ENCODE data around the gene TMEM201. TPM values are rescaled to one million over a fixed set of nuclear protein-coding genes. Genes with fewer than 3 reads are reported as not detected.

The TMEM201 gene
- total and polyA plus RNA-seq, 2 donors from 2014 or later: 9.1 to 13.2 TPM

DNA sequence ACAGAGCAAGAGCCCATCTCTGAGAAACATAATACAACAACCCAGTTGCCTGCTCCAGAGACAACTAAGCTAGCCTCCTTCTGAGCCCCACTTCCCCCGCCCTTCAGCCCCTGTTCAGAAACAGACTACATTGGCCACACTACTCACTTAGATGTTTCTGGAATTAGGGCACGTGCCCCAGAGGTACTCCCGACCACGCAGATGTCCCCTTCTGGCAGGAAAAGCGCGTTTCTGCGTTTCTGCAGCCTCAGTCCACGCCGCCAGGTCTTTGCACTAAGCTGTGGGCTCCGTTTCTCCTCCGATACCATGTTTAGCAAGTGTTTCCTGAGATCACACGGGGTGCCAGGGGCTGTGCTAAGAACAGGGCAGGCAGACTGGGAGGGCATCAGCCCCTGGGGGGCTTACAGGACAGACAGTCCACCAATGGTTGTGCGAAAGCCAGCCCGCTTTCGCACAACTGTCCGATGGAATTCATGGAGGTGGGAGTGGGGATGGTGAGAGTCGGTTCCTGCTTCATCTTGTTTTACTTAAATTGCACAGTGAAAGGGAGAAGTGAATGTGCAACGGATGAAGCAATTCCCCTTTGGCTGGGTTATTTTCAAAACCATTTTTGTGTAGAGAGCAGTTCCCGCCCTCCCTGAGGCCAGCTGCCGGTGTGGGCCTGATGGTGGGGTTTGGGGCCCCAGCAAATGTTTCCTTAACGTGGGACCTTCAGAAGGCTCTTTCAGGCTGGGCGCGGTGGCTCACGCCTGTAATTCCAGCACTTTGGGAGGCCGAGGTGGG, 65.5 kb downstream of the TMEM201 start:
- peaks cover 7% of the 10 kb centered on the region for H3K27me3 ChIP-seq (ENCODE audit: control insufficient read depth, insufficient read depth, low read length)
- no peak overlapping the region for H3K27ac ChIP-seq (ENCODE audit: low read depth in 2 of 2, low read length in 2 of 2)
- intact Hi-C loops (cut with DNase I): no loop called here
- no peak overlapping the region for H3K4me3 ChIP-seq (ENCODE audit: low read length in 3 of 3)
- DNase-seq (no peak), FAIRE-seq (no peak)
- H3K4me1 ChIP-seq (ENCODE audit: control insufficient read depth in 2 of 3, insufficient read depth in 2 of 3, low read depth in 1 of 3, low read length in 3 of 3): peaks cover 0 to 4% (median 0%) of the 10 kb centered on the region in 3 donors
- H3K36me3 ChIP-seq (ENCODE audit: control insufficient read depth in 2 of 3, insufficient read depth in 3 of 3, low read length in 3 of 3): no peaks in the 10 kb centered on the region
- H3K9me3 ChIP-seq (ENCODE audit: control insufficient read depth in 2 of 3, insufficient read depth in 1 of 3, low read length in 3 of 3): no peaks in the 10 kb centered on the region
- TF ChIP-seq CTCF (IDR thresholded peaks at IDR 0.05; ENCODE audit: borderline replicate concordance, extremely low read depth, insufficient read depth): no peak
- H3K9ac ChIP-seq (ENCODE audit: low read length in 3 of 3): no peak overlapping the region

DNA sequence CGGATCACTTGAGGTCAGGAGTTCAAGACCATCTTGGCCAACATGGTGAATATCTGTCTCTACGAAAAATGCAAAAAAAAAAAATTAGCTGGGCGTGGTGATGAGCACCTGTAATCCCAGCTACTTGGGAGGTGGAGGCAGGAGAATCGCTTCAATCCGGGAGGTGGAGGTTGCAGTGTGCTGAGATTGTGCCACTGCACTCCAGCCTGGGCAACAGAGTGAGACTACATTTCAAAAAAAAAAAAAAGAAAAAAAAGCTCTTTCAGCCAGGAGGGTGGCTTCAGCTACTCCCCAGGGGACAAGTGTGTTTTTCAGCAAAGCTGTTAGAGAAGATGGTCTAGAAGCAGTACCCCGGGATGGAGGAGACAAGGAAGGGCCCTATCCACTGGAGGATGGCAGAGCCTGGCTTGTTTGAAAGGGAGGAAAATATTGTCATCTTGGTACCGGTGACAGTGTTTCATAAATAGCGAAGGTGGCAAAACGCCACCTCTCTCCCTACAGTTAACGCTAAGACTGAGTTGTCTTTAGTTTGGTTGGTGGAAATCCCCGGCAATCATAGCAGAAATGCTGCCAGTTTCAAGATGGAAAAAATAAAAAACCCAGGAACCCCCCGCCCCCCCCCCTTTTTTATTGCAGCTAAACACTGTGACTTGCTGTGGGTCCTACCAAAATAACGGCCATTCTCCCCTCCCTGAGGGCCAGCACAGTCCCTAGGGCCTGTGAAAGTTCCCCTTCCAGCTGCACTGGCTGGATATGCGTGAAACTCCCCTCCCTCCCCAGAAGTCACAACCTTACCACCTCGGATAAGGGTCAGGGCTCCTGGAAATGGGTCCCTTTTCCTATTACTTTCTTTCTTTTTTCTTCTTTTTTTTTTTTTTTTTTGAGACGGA, 66.4 kb downstream of the TMEM201 start:
- Histone ChIP-seq H3K4me1 (ENCODE audit: control insufficient read depth in 2 of 3, insufficient read depth in 2 of 3, low read depth in 1 of 3, low read length in 3 of 3) (peaks cover 0 to 4% (median 0%) of the 10 kb centered on the region in 3 donors), H3K9ac (ENCODE audit: low read length in 3 of 3) (no peak overlapping the region), H3K4me3 (ENCODE audit: low read length in 3 of 3) (no peak overlapping the region), H3K36me3 (ENCODE audit: control insufficient read depth in 2 of 3, insufficient read depth in 3 of 3, low read length in 3 of 3) (no peaks in the 10 kb centered on the region), H3K9me3 (ENCODE audit: control insufficient read depth in 2 of 3, insufficient read depth in 1 of 3, low read length in 3 of 3) (no peaks in the 10 kb centered on the region), H3K27me3 (ENCODE audit: control insufficient read depth, insufficient read depth, low read length) (peaks cover 7% of the 10 kb centered on the region), H3K27ac (ENCODE audit: low read depth in 2 of 2, low read length in 2 of 2) (no peak overlapping the region)
- intact Hi-C loops (cut with DNase I): no loop called here
- FAIRE-seq (no peak), DNase-seq (no peak)
- TF ChIP-seq CTCF (IDR thresholded peaks at IDR 0.05; ENCODE audit: borderline replicate concordance, extremely low read depth, insufficient read depth): no peak

- Histone ChIP-seq H3K9me3 (ENCODE audit: control insufficient read depth in 2 of 3, insufficient read depth in 1 of 3, low read length in 3 of 3) (no peaks in the 10 kb centered on the region), H3K36me3 (ENCODE audit: control insufficient read depth in 2 of 3, insufficient read depth in 3 of 3, low read length in 3 of 3) (no peaks in the 10 kb centered on the region), H3K4me3 (ENCODE audit: low read length in 3 of 3) (no peak overlapping the region), H3K27ac (ENCODE audit: low read depth in 2 of 2, low read length in 2 of 2) (no peak overlapping the region), H3K4me1 (ENCODE audit: control insufficient read depth in 2 of 3, insufficient read depth in 2 of 3, low read depth in 1 of 3, low read length in 3 of 3) (peaks cover 0 to 4% (median 0%) of the 10 kb centered on the region in 3 donors), H3K9ac (ENCODE audit: low read length in 3 of 3) (no peak overlapping the region), H3K27me3 (ENCODE audit: control insufficient read depth, insufficient read depth, low read length) (peaks cover 5% of the 10 kb centered on the region)
- intact Hi-C loops (cut with DNase I): no loop called here
- FAIRE-seq (no peak), DNase-seq (no peak)
- TF ChIP-seq CTCF (IDR thresholded peaks at IDR 0.05; ENCODE audit: borderline replicate concordance, extremely low read depth, insufficient read depth): no peak
Observed at GRCh38 chr1:9655836-9656235, 67.1 kb downstream of the TMEM201 start.
